Body of pancreas (tissue), 4 donors: ENCODE measurements around the gene KIF26A.

Experiments
- CTCF ChIP-seq, 7 experiments: fragments of 450-650 bp in 4 of 7; fragments of 200-600 bp in 3 of 7; sonication (generic) in 3 of 7; IDR thresholded peaks; one replicate each; pipeline ENCODE4 v1.5.1; 2016 to 2019; ENCODE audit warnings: antibody characterized with exemption in 7 of 7
- POLR2A ChIP-seq, 3 donors: fragments of 450-650 bp; IDR thresholded peaks; one replicate each; pipeline ENCODE4 v1.6.1; 2016; ENCODE audit warnings: antibody characterized with exemption in 3 of 3, mild to moderate bottlenecking in 2 of 3

- TF ChIP-seq POLR2A (IDR thresholded peaks at IDR 0.05) (no peak), CTCF (IDR thresholded peaks at IDR 0.05) (no peak)
Measured at GRCh38 chr14:104169699-104170479, 31.5 kb downstream of the KIF26A start.
